Dedifferentiated amniotic fluid mesenchymal stem cell (primary cell): Measurements from ENCODE around the gene ADAMTS6.
"Not testable (repeated sequence)": the region's sequence is repeated elsewhere in the genome, so short reads cannot be mapped to it uniquely, and the experiment has no call there.

ENCODE experiments used
- DNase-seq: peaks from one replicate; pipeline ENCODE4 v3.0.0-alpha.2; 2016; ENCODE audit errors: extremely low spot score

Gene ADAMTS6

DNA sequence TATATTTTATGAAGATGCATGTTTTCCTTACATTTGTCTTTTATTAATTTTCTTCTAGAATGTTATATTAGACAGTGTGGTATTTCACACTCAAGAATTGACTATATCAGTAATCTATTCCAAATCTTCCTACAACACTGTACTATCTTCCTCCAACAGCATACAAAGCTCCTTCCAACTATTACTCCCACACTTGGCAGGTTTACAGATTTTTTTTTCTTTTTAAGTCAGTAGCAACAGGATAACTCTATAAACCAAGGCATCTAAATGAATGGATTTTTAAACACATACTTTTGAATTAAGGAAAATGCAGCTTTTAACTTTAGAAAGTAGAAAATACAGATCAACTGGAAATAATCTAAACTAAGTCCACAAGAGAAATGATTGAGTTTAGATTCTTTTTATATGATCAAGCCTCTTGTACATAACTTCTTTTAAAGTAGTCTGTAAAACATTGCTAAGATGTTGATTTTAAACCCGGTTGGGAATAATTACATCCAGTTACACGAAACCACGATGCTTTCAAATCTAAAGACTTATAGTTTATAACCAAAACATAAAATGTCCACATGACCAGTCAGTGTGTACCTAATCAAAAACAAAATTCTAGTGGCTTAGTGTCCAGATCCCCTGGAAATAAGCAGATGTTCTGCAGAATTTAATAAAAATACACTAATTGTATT lies 281.6 kb downstream of the ADAMTS6 start:
- peak; percentile 60 for DNase-seq

DNA sequence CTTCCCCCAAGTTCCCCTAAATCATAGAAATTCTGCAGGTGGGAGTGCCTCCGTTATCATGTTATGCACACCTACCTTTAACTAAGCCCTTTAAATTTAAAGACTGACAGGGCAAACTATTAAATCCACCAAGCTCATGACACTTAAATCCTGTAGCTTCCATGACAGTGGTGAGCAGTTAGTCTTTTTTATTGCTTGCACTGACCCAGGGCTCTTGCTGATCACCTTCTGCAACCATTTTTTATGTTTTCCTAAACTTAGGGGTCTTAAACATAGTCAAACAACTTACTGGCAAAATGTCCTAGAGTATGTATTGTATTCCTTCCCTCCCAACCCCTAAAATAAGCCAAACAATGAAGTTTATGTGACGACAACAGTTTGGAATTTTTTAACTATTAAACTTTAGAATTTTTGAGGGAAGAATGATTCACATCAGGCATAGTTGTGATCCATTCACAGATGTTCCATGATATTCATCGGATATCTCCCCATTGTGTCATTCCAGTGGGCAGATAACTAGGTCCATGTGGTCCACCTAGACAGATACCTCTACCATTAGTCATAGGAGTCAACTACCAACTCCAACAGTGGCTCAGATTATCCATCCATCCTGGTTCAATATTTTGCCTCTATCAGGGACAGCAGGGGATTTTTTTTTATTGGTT lies 283.1 kb downstream of the ADAMTS6 start:
- peak; percentile 94 for DNase-seq

- DNase-seq: no peak
These were observed 283.9 kb downstream of the ADAMTS6 start for GRCh38 chr5:65197531-65198455.

DNA sequence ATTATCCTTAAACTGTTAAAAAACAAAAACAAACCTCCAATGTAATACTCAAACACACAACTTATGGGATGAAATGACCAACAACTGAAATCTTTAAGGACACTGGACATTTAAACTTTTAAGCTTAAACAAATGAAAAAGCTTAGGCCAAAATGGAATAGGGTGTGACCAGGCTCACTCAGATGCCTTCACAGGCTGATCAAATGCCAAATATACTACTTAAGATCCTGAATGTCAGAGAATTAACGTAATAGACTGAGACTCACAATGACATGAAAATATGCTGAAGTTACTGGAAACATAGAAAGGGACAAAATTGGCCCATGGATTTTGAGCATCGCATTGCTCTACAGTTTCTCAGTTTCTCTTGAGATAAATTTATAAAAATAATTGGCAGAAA lies 286.8 kb downstream of the ADAMTS6 start:
- DNase-seq: no peak

- no peak for DNase-seq
These were observed 289.4 kb downstream of the ADAMTS6 start for GRCh38 chr5:65192331-65192730.

GRCh38 chr5:65191554-65192135 lies 290.1 kb downstream of the ADAMTS6 start:
- DNase-seq: no peak

DNA sequence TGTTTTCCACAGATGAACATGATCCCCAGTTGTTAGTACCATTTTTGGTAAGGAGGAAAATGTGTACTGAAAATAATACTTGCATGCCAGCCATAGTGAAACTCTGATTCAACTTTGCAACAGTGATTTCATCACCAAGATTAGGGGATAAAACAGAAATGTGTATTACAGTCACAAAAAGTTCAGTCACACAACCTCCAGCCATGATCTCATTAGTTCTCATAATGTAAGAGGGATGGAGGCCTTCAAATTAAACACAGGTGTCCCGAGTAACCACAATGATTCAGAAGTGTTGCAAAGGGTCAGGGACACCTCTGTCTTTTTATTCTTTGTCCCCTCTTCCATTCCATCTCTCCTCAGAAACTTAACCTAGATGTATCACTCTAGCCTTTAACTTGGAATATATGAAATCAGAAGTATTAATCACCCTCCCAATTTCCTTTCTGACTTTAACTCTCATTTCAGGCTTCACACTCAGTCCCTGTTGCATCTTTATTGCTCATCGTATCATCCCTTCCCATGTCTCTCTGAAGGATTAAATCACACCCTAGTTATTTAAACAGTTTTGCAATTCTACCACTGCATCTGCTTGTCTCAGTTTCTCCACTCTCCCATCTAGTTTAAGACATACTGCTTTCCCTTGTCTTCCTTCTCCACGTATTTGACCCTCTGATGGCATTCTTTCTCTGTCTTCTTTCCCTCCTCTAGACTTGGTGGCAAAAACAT lies 291.2 kb downstream of the ADAMTS6 start:
- DNase-seq: peak; percentile 97

DNA sequence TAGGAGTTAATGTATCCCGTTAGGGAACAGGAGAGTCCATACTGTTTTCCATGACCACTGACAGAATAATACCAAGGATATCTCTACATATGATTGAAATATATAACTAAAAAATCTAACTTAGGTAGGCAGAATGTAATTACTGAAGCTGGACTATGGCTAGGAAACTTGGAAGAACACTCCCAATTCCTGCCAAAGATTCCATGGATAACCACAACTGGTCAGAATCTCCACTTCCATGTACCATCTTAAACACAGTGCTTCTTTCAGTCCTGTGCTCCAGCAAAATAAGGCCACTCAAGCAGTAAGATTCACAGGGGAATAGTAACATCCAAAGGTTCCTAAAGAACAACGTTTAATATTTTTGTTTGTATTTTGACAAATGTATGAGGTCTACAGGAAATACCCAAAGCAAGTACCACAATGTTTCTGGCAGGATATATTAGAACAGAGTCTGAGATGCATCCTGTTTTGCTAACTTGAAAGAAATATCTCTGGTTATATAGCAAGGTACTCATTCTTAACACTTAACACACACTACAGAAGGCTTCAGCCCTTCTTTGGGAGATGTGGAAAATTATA lies 295.0 kb downstream of the ADAMTS6 start:
- DNase-seq: no peak

GRCh38 chr5:65185468-65185867 lies 296.3 kb downstream of the ADAMTS6 start:
- no peak for DNase-seq

DNA sequence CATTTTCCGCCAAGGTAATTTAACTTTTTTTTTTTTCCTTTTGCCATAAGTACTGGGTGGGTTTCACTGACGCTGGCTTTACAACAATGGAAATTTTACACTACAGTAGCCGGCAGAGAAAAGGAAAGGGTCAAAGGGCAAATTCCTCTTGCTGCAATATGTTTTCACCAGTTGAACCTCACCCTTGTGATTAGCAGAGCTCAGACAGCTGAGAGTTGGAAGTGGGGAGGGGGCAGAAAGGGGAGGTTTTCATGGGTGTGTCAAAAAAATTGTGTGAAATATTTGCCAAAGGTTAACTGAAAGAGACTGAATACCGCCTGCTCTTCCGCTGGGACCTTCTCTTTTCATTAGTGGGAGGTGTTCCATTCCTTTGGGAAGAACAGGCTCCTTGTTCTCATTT lies 296.9 kb downstream of the ADAMTS6 start:
- DNase-seq: no peak

DNA sequence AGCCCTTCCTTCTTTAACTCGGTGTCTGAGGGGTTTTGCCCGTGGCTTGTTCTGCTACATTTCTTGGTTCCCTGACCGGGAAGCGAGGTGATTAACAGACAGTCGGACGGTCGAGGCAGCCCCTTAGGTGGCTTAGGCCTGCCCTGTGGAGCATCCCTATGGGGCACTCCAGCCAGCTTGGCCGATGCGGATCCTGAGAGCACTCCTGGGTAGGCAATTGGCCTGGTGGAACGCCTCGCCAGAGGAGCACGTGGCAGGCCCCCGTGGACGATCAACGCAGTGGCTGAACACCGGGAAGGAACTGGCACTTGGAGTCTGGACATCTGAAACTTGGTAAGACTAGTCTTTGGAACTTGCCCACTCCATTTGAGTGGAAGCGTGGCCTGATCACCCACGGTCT lies 307.5 kb downstream of the ADAMTS6 start:
- DNase-seq: not testable (repeated sequence)

GRCh38 chr5:65173130-65173525 lies 308.6 kb downstream of the ADAMTS6 start:
- DNase-seq: no peak

DNA sequence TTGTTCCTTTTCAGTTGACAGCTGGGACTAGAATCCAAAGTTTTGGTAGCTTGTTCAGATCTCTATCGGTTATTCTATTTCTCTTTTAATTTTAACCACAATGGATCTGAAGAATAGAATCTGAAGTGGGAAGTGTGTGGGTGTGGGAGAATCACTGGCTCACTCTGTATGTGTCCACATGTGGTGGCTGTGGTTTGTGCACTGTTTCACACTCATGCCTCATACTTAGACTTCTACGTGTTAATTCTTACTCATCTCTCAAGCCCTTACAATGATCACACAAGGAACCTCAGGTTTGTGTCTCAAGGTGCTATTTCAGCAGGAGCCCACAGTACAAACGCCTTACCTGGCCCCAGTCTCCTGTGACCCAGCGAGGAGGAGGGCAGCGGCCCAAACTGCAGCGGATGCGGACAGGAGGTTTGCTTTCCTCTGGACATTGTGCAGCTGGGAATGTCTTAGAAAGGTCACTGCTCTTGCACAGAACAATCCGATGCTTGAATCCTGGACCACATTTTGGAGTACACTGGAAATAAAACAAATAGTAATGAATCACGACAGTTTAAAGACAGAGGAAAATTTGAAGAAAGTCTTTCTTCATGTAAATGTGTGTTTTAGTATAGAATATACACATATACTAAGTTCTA lies 309.1 kb downstream of the ADAMTS6 start:
- no peak for DNase-seq

DNA sequence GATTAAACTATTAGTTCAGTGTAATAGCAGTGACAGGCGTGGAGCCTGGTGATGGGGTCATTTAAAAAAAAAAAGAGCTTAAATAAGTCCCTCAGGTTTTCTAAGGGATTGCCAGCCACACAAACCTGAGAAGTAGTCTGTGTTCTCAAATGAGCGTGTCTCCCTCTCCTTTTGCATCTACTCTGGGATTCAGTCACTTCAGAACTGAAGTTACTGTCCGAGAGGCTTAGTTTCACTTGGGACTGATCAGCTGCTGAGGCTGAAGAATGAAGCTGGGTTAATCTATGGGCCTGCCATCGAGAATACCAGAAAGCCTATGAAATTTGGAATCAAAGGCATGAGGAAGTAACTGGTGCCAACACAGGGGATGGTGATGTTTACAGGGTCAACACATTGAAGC lies 310.1 kb downstream of the ADAMTS6 start:
- no peak for DNase-seq

- no peak for DNase-seq
These were observed 318.0 kb downstream of the ADAMTS6 start for GRCh38 chr5:65163698-65164097.

GRCh38 chr5:65161655-65162054 lies 320.1 kb downstream of the ADAMTS6 start:
- DNase-seq: no peak

DNA sequence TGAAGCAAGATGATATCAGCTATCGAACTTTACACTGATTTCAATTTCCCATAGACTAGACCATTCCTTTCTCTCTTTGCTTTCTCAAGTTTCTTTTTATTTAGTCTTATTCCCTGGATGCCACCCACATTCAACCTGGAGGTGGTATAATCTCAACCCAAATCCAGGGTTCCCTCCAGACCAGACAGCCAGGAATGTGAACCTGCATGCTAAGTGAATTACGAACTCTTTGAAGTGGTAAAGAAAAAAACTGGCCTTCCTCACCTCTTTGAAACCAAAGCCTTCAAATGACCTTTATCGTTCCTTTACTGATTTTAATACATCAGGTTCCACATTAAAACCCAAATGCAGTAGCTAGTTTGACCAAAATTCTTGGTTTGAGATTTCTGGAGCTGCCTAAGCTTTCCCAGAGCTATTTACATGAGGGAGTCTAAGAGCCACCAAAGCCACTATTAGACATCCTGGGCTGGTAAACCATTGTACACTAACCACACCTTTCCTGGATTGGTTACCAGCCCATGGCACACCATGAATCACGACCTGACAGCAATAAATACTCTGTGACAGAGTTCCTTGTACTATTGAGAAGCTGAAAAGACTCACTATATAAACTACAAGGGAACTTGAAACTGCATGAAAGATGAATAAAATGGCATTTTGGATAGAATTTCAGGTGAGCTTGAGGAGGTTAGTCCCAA lies 323.7 kb downstream of the ADAMTS6 start:
- DNase-seq: no peak

- DNase-seq: no peak
These were observed 324.8 kb downstream of the ADAMTS6 start for GRCh38 chr5:65156933-65157332.

- DNase-seq: no peak
These were observed 329.6 kb downstream of the ADAMTS6 start for GRCh38 chr5:65152131-65152530.

- DNase-seq: no peak
These were observed 330.1 kb downstream of the ADAMTS6 start for GRCh38 chr5:65151614-65152013.
